Stimulated activated CD8-positive, alpha-beta memory T cell treated with anti-CD3 and anti-CD28 coated beads, Interleukin-7, amount 100 ng/mL, for 48 hours (primary cell): ENCODE measurements around the gene ASPG.
A peak's percentile ranks its signal among the peaks of the same experiment; 100 is the strongest.

Experiments
- DNase-seq, 2 donors: peaks; one replicate each; pipeline ENCODE4 v3.0.0-alpha.2; 2020; ENCODE audit warnings: low read depth in 1 of 2; ENCODE audit errors: extremely low read depth in 1 of 2

The ASPG gene

DNA sequence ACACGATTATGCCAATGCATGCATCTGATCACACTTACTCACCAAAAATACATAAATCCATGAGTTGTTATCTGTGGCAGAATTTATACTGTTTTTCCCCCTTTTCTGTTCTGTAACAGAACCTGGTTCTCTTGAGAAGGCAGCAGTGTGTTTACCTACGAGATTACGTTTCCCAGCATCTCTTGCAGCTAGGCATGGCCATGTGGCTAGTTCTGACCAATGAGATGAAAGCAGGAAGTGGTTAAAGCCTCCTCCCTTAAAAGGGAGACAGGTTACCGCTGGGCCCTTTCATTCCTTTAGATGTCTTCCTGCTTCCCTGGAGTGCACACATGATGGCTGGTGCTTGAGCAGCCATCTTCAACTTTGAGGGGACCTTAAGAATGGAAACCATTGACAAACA, 11.7 kb upstream of the ASPG start:
- DNase-seq: no peak

- DNase-seq: no peak
These were observed 9.9 kb upstream of the ASPG start for GRCh38 chr14:104075530-104076151.

DNA sequence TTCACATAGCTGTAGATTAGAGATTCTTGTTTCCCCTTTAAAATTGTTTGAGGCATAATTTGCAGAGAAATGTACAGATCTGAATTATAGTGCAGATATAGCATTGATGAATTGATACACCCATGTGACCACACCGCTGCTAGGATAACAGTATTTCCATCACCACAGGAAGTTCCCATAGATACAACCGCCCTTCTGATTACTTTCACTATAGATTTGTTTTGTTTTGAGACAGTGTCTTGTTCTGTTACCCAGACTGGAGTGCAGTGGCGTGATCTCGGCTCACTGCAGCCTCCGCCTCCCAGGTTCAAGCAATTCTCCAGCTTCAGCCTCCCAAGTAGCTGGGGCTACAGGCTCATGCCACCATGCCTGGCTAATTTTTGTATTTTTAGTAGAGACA, 8.8 kb upstream of the ASPG start:
- DNase-seq: no peak

GRCh38 chr14:104078031-104078455, 7.5 kb upstream of the ASPG start:
- peak; percentile 65 to 75 for DNase-seq

GRCh38 chr14:104080376-104081260, 4.9 kb upstream of the ASPG start:
- no peak for DNase-seq

DNA sequence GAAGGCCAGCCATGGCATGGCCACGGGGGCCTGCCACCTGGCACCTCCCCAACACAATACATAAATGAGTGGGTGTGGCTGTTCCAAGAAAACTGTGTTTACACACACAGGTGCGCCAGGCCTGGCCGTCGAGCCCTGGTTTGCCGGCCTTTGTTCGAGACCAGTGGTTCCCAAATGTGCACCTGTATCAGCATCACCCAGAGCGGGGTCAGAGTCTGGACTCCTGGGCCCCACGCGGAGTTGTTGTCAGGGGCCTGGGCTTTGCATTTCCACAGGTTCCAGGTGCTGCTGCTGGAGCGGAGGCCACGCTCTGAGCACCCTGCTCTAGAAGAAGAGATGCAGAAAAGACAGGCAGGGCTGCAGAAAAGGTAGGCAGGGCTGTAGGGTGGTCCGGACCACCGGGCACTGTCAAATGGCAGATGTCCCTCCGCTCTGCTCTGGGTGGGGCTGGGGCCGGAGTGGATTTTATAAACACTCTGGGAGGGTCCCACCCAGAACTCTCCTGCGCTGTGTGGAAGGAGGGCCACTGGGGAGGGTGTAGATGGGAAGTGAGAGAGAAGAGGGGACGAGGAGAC, 4.2 kb upstream of the ASPG start:
- DNase-seq: no peak

GRCh38 chr14:104081951-104082464, 3.5 kb upstream of the ASPG start:
- no peak for DNase-seq

- DNase-seq: no peak
These were observed 2.7 kb upstream of the ASPG start for GRCh38 chr14:104082807-104083206.

GRCh38 chr14:104084251-104085002, 1.1 kb upstream of the ASPG start:
- no peak for DNase-seq

GRCh38 chr14:104085889-104086201, 345 bp downstream of the ASPG start:
- DNase-seq: no peak

DNA sequence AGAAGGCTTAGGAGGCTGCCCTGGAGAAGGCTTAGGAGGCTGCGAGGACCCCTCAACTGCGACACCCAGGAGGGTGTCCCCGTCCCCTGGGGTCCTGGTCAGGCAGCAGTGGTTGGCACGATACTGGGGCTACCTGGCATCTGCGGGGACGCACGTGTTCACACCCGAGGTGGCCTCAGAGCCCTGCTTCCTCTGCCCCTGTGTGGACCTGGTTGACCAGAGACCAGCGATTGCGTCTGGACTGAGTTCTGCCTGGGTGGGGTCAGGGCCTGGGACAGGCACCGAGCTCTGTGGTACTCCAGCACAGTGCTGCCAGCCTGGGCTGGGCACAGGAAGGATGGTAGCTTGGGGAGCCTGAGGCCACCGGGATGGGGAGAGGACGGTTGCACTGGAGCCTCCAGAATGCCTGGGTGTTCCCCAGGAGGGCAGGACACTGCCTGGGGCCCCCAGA, 735 bp downstream of the ASPG start:
- no peak for DNase-seq

DNA sequence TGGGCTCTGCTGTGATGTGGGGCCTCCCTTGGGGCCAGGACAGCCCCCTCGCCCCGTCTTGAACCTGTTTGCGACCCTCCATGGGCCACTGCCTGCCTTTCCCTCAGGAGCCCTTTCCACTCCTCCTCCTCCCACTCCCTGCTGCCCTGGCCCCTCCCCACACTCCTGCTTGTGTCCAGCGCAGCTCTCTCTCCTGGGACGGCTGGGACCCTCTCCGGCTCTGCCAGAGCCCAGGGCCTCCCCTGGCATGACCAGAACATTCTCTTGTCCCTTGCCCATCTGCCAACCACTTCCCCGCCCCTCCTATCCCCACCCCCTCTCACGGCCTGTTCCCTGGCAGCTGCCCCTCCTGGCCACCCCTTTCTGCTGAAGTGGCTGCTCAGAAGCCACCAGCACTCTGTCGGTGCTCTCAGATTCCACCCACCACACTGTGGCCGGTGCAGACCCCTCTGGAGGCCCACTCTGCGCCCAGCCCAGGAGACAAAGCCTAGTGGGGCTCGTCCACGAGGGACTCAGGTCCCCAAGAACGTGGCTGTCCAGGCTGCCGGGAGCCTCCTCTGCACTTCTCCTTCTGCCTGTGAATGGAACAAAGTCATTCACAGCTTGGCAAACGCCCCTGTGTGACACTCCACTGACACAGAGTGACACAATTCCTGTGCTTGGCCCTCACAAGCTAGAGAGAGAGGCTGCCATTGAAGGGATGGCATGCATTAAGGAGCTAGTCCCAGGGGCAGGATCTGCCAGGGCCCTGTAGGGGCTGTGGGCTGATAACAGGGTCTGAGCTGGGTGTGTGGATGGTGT, 1.4 kb downstream of the ASPG start:
- no peak for DNase-seq

DNA sequence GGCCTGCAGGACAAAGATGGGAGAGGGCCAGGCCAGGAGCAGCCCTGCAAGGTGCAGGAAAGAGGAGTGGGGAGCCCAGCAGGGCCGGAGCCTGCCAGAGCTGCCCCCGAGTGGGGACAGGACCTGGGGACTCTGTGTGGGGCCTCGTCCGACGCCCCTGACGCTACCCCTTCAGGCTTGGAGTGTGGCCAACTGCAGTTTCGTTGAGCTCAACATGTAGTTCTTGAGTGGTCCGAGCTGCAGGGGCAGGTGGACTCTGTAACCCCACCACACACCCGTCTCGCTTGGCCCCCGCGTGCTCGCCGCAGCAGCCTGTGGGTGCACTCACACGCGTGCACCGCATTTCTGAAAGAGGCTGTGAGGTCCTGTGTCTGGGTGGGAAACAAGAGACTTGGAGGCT, 2.0 kb downstream of the ASPG start:
- no peak for DNase-seq

DNA sequence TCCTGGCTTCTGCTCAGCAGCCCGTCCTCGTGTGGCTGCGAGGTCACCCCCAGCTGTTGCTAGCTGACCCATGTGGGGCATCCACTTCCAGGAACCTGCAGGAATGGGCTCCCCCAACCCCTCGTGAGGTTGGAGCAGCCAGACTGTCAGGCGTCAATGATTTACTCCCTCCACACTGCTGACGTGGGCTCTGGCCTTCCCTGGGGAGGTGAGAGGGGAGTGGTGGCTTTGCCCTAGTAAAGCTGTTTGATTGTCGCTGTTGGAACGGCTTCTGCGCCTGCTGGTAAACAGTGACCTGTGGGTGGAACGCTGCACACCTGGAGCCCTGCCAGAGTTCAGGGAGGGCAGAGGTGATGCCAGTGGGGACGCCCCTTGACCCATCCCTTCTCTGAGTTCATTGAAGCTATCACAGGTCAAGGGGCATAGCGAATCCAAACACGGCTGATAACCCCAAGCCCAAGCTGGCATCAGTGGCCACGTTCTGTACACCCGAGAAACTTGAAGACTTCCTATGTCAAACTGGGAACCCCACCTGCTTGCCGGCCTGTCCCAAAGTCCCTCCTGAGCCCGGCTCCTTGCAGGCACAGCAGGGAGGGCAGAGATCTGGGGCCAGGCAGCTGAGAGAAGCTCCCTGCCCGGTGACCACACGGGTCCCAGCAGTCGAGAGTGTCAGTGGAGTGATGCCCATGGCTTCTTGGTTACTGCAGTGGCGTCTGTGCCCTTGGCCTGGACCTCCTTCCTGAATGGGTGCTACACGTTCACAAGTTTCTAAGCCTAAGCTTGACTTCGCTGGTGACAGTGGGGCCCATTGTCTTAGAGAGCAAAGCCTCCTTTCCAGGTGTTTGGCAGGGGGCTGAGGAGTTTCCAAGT, 2.7 kb downstream of the ASPG start:
- DNase-seq: no peak

DNA sequence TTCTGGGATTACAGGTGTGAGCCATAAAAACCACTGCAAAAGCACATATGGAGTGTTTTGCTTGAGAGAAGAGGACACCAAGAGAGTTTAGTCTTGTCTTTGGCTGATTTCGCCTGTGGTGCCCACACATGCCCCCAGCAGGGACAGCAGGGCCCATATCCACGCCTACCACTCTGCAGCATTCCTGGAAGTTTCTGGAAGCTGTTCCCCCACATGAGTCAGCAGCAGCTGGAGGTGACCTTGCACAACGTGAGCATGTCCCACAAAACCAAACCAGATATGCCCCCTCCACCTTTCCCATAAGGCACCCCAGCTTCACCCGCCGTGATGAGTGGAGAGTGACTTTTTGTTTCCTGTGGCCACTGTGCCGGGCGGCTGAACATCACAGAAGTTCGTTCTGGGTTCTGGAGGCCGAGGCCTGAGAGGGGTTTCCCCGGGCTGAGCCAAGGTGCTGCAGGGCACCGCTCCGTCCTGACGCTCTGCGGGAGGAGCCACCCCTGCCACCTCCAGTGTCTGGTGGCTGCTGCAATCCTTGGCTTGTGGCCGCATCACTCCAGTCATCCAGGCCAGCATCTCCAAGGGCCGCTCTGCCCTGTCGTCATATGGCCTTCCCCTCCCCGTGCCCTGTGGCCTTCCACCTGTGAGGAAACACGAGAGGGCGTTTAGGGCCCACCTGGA, 4.7 kb downstream of the ASPG start:
- no peak for DNase-seq

DNA sequence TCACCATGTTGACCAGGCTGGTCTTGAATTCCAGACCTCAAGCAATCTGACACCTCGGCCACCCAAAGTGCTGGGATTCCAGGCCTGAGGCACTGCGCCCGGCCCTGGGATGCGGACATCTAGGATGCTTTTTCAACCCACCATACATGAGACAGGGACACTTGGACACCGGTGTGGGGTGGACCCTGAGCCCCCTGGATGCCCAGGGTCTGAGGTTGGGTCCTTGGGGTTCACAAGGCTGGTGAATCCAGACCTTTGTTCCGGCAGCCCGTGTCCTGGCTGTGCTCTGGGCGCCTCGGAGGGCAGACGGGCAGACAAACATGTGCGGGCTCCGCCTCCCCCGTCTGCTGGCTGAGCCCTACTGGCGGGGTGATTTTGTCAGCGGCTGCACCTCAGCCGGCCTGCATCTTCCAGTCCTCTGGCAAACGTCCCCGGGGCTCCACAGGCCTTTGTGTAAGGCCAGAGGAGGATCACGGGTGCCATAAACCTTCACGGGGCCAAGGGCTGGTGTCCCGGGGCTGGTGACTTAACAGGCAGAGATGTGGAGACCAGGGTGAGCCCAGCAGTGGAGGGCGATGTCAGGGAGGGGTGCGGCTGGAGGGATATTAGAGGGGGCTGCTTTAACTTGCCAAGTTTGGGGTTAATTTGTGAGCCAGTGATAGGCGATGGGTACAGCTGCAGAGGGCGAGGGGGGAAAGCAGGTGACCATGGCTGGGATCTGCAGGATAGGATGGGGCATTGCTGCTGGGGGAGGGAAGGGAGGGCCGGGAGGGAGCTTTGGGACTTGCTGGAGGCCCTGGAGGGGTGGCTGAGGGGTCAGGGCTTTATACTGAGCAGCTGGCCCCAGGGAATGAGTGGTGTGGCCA, 5.8 kb downstream of the ASPG start:
- DNase-seq: no peak

GRCh38 chr14:104091927-104092771, 6.6 kb downstream of the ASPG start:
- DNase-seq: no peak
